Measurements from ENCODE around the gene CHST15. TPM values are rescaled to one million over a fixed set of nuclear protein-coding genes. Genes with fewer than 3 reads are reported as not detected.

CHST15 gene
- total RNA-seq, 1 donor from 2014 or later = 27.0 TPM

DNA sequence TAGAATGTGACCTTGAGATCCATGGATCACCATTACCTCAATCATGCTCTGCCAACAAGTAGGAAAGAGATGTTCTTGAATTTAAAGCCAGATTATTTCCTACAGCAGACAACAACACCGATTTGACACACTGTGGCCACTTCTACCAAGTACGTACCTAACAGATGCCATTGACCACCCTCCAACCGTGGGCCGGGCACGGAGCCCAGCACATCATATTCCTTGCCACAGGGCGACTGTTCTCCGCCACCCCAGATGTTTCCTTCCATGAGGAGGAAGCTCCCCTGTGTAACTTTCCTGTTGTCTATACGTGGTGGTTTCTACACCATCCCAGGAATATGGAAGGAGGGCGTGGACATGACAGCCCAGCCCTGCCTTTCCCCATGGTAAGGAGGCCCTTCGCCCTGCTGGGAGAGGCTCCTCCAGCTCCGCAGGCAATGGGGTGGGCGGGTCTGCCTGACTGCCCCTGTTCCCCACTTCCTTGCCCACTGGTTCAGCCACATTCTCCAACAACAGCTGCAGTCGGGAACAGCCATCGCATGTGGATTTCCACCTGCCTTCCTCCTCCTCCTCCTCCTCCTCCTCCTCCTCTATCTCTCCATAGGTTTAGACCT, 7.2 kb downstream of the CHST15 start:
- TF ChIP-seq CTCF (IDR thresholded peaks at IDR 0.05) (no peak), POLR2AphosphoS5 (IDR thresholded peaks at IDR 0.05; ENCODE audit: insufficient read depth in 1 of 2, low read depth in 1 of 2) (no peak)
- intact Hi-C loops (cut with DNase I) = loop anchor here (10.0 kb wide), 1 partner anchor 51 kb away; no protein-coding TSS in a partner anchor
- no peak overlapping the region for H3K4me3 ChIP-seq
- H3K27ac ChIP-seq = no peak overlapping the region
- H3K9me3 ChIP-seq = no peaks in the 10 kb centered on the region
- H3K4me1 ChIP-seq = peaks cover 31% of the 10 kb centered on the region
- no peaks in the 10 kb centered on the region for H3K27me3 ChIP-seq
- DNase-seq (ENCODE audit: extremely low spot score in 2 of 2) = no peak
- no peaks in the 10 kb centered on the region for H3K36me3 ChIP-seq

- intact Hi-C loops (cut with DNase I) = loop anchor here (10.0 kb wide), 1 partner anchor 51 kb away; no protein-coding TSS in a partner anchor
These were observed 7.7 kb downstream of the CHST15 start for GRCh38 chr10:124085680-124086079.

GRCh38 chr10:124084708-124085107, 8.7 kb downstream of the CHST15 start:
- H3K36me3 ChIP-seq = no peaks in the 10 kb centered on the region
- no peak overlapping the region for H3K4me3 ChIP-seq
- no peaks in the 10 kb centered on the region for H3K9me3 ChIP-seq
- no peaks in the 10 kb centered on the region for H3K27me3 ChIP-seq
- TF ChIP-seq POLR2A (IDR thresholded peaks at IDR 0.05) = no peak
- no peak for TF ChIP-seq POLR2AphosphoS5 (IDR thresholded peaks at IDR 0.05; ENCODE audit: insufficient read depth in 1 of 2, low read depth in 1 of 2)
- no peak for TF ChIP-seq CTCF (IDR thresholded peaks at IDR 0.05)
- no peak for DNase-seq (ENCODE audit: extremely low spot score in 2 of 2)
- no peak overlapping the region for H3K27ac ChIP-seq
- intact Hi-C loops (cut with DNase I) = loop anchor here (10.0 kb wide), 1 partner anchor 50 kb away; no protein-coding TSS in a partner anchor
- H3K4me1 ChIP-seq = peaks cover 34% of the 10 kb centered on the region

More at GRCh38 chr10:124085680-124086079, 7.7 kb downstream of the CHST15 start:
- Histone ChIP-seq H3K27ac (no peak overlapping the region), H3K36me3 (no peaks in the 10 kb centered on the region), H3K27me3 (no peaks in the 10 kb centered on the region), H3K9me3 (no peaks in the 10 kb centered on the region), H3K4me3 (no peak overlapping the region), H3K4me1 (peaks cover 26% of the 10 kb centered on the region)
- TF ChIP-seq POLR2AphosphoS5 (IDR thresholded peaks at IDR 0.05; ENCODE audit: insufficient read depth in 1 of 2, low read depth in 1 of 2) (no peak), POLR2A (IDR thresholded peaks at IDR 0.05) (no peak), CTCF (IDR thresholded peaks at IDR 0.05) (no peak)
- DNase-seq (ENCODE audit: extremely low spot score in 2 of 2) = no peak

GRCh38 chr10:124083740-124084397, 9.5 kb downstream of the CHST15 start:
- Histone ChIP-seq H3K4me1 (peaks cover 32% of the 10 kb centered on the region), H3K27ac (no peak overlapping the region), H3K27me3 (no peaks in the 10 kb centered on the region), H3K9me3 (no peaks in the 10 kb centered on the region), H3K36me3 (no peaks in the 10 kb centered on the region), H3K4me3 (no peak overlapping the region)
- no peak for DNase-seq (ENCODE audit: extremely low spot score in 2 of 2)
- TF ChIP-seq POLR2A (IDR thresholded peaks at IDR 0.05) (no peak), POLR2AphosphoS5 (IDR thresholded peaks at IDR 0.05; ENCODE audit: insufficient read depth in 1 of 2, low read depth in 1 of 2) (no peak), CTCF (IDR thresholded peaks at IDR 0.05) (no peak)
- intact Hi-C loops (cut with DNase I) = loop anchor here (10.0 kb wide), 1 partner anchor 49 kb away; no protein-coding TSS in a partner anchor

Measured in vagina (tissue), 2 donors.